ENCODE results near the gene G6PD.
"Not testable (repeated sequence)": the region's sequence is repeated elsewhere in the genome, so short reads cannot be mapped to it uniquely, and the experiment has no call there.

The G6PD gene

GRCh38 chrX:154546354-154547244, at the start of gene G6PD:
TSS of gene G6PD (minus strand) at chrX:154546846. CDS start at chrX:154546155, 691 bp downstream.
- peak; percentile 21 to 35 for DNase-seq (ENCODE audit: low read depth in 2 of 2)

DNA sequence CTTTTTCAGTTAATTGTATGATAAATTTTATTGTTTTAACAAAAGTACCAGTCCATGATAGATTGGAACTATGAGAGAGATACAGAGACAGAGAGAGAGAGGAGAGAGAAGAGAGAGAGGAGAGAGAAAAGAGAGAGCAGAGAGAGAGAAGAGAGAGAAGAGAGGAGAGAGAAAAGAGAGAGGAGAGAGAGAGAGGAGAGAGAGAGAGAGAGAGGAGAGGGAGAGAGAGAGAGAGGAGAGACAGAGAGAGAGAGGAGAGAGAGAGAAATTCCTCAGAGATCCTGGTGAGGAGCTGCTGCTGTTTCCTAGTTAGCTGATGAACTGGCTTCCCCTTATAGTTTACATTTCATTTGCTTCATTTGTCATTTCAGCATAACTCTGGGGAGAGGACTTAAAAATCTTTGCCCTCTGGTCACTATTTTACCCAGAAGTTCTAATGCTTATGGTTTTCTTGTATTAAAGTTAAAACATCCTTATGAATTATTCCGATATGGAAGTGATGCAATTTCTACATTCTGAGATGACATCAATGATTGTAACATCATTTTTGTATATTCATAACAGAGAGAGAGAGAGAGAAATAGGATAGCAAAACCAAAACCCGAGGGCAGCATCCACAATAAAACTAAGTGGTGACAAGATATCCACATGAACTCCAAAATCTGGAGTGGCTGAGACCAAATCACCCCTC, 49.1 kb upstream of the G6PD start:
- DNase-seq (ENCODE audit: low read depth in 2 of 2), result no peak

DNA sequence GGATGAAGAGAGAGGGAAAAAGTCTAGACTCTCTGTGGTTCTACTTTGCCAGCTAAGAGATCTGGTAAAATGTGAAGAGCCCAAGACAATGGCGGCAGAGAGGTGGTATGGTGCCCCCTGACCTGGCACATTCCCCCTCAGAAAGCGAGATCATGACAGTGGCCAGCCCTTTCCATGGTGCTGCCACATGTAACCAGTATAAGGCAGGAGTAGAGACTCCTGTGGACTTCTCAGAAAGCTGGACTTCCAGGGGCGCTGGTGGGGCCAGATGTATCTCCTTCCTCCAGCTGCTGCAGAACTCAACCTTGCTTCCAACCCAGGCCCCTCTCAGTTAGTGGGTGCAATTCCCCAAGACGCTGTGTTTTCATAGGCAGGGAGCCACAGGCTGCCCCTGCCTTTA, 47.8 kb upstream of the G6PD start:
- no peak for DNase-seq (ENCODE audit: low read depth in 2 of 2)

- no peak for DNase-seq (ENCODE audit: low read depth in 2 of 2)
Measured at GRCh38 chrX:154593201-154593600, 46.6 kb upstream of the G6PD start.

GRCh38 chrX:154592505-154592904, 45.9 kb upstream of the G6PD start:
- DNase-seq (ENCODE audit: low read depth in 2 of 2), result no peak

GRCh38 chrX:154590415-154590814, 43.8 kb upstream of the G6PD start:
- not testable (repeated sequence) for DNase-seq (ENCODE audit: low read depth in 2 of 2)

DNA sequence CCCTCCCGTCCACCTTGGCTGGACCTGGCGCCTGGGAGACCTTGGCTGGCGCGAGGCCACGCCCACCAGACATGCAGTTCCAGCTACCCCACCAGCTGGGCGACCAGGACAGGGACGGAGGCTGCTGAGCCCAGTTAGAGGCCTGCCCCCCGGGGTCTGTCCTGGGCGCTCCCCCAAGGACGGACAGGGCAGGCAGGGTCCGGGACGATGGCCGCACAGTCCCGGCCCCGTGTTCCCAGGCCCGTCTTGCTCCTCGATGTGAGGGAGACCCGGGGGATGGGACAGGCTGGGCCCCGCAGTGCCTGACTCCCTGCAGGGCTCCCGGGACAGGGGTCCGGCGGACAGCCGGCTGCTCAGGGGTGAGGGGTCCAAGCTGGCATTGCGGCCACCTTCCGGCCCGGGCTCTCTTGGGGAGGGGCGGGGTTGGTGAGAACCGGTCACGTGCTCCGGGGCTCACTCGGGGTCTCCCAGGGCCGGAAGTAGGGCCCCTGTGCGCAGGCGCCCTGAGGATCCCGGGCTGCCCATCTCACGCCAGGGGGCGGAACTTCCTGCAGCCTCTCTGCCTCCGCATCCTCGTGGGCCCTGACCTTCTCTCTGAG, 38.0 kb upstream of the G6PD start, which contains the start of gene CTAG1A:
Gene CTAG1A (plus strand): TSS at position 549 of the 599 bp plus-strand sequence. CDS start 74 bp downstream, outside the sequence.
- not testable (repeated sequence) for DNase-seq (ENCODE audit: low read depth in 2 of 2)

- not testable (repeated sequence) for DNase-seq (ENCODE audit: low read depth in 2 of 2)
Measured at GRCh38 chrX:154582994-154583393, 36.3 kb upstream of the G6PD start.

DNA sequence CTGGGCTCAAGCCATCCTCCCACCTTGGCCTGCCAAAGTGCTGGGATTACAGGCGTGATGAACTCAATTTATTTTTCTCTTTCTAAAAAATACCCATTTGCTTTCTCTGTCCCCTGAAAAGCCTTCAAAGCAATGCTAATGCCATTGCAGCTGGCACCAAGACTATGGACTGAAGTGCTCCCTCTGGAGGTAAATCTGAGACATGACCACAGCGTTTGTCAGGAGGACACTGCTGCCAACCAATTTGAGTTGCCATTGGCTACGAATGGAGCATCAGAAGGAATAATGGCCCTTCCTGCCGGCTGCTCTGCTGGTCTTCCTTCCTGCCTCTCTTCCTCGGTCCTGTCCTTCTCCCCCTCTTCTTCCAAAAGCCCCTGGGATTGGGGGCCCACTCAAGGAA, 28.4 kb upstream of the G6PD start:
- DNase-seq (ENCODE audit: low read depth in 2 of 2), result not testable (repeated sequence)

DNA sequence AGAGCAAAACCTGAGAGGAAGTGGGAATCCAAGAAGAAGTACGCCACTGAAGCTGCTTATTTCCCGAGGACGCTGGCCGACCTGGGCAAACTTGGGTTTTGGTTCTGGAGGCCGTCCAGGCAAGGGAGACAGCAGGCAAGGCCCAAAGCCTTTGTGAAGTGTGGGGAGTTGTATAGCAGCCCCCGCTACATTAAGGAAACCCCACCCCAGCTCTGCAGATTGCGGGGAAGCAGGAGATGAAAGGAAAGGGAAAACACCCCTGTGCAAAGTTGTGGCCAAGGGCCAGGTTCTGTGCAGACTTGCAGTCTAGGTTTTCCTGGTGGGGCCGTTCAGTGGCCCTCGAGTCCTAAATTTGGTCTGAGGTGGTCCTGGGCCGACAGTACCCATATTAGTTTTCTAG, 26.4 kb upstream of the G6PD start:
- DNase-seq (ENCODE audit: low read depth in 2 of 2), result not testable (repeated sequence)

DNA sequence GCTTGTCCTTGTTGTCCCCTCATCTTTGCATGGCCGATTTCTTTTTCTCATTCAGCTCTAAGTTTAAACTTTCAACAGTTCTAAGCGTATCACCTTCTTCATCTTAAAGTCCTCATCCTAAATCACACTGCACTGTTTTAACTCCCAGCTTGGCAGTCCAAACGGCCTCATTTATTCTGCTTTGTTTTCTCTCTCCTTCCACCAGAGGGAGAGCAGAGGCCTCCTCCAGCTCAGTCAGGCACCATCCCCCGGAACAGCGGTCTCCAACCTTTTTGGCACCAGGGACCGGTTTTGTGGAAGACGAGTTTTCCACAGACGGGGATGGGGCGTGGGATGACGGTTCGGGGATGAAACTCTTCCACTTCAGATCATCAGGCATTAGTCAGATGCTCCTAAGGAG, 23.7 kb upstream of the G6PD start:
- not testable (repeated sequence) for DNase-seq (ENCODE audit: low read depth in 2 of 2)

- not testable (repeated sequence) for DNase-seq (ENCODE audit: low read depth in 2 of 2)
Measured at GRCh38 chrX:154562295-154562694, 15.6 kb upstream of the G6PD start.

- not testable (repeated sequence) for DNase-seq (ENCODE audit: low read depth in 2 of 2)
Measured at GRCh38 chrX:154560326-154560725, 13.7 kb upstream of the G6PD start.

GRCh38 chrX:154558896-154559295, 12.2 kb upstream of the G6PD start:
- DNase-seq (ENCODE audit: low read depth in 2 of 2), result not testable (repeated sequence)

DNA sequence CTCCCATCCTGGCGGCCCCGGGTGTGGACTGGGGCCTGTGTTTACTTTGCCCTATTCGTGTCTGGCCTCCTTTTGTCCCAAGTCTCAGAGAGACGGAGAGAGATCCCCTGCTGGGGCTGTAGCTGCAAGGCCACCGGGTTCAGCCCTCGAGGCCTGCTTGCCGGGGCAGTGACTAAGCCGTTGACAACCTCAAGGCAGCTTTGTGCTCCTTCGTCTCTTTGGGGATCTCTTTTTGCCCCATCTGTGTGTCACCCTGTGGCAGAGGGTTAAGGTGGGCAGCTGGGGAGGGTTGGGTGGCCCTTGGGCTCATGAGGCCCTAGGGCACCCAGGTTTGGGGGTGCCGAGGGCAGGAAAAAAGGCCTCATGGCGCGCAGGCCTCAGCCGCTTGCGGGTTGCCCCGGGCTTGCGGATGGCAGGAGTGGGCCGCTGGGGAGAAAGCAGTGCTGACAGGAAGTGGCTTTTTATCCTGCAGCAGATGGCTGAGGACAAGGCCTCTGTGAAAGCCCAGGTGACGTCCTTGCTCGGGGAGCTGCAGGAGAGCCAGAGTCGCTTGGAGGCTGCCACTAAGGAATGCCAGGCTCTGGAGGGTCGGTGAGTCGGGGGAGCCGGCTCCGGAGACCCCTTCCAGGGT, 11.5 kb upstream of the G6PD start:
- not testable (repeated sequence) for DNase-seq (ENCODE audit: low read depth in 2 of 2)

DNA sequence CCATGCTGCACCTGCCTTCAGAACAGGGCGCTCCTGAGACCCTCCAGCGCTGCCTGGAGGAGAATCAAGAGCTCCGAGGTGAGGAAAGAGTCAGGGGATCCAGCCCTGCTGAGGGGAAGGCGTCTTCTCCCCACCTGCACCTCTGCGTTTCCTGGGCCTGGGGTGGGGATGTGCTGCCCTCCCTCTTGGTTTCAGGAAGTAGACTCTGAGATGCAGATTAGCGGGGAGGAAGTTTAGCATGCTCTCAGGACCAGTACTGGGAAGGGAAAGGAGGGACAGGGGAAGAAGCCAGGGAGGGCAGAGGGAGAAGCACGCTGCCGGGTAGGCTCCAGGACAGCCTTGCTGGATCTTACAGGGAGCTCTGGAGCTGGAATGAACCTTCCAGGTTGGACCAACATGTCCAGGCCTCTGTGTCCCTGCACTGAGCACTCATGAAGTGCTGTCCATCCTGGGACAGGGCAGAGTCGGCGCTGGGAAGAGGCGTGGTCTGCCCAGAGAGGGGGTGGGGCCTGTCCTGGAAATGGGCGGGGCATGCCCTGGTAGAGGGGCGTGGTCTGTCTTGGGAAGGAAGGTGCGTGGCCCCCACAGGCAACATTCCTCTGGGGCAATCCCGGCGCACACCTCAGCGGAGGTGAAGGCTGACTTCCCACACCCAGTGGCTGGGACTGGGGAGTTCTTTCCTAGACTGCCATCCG, 5.6 kb upstream of the G6PD start:
- not testable (repeated sequence) for DNase-seq (ENCODE audit: low read depth in 2 of 2)

DNA sequence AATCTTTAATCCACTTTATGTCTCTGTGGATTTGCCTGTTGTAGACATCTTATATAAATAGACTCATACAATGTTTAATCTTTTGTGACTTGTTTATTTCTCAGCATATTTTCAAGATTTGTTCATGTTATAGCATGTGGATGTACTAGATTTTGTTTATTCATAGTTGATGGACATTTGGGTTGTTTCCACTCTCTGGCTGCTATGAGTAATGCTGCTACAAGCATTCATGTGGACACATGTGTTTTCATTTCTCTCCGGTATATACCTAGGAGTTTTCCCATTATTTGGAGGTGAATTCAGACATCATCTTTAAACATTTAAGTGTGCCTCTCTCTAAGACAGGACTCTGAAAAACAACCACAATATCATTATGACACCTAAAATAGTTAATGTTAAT, 3.1 kb upstream of the G6PD start:
- DNase-seq (ENCODE audit: low read depth in 2 of 2), result no peak

GRCh38 chrX:154548028-154548316, 1.3 kb upstream of the G6PD start:
- no peak for DNase-seq (ENCODE audit: low read depth in 2 of 2)

DNA sequence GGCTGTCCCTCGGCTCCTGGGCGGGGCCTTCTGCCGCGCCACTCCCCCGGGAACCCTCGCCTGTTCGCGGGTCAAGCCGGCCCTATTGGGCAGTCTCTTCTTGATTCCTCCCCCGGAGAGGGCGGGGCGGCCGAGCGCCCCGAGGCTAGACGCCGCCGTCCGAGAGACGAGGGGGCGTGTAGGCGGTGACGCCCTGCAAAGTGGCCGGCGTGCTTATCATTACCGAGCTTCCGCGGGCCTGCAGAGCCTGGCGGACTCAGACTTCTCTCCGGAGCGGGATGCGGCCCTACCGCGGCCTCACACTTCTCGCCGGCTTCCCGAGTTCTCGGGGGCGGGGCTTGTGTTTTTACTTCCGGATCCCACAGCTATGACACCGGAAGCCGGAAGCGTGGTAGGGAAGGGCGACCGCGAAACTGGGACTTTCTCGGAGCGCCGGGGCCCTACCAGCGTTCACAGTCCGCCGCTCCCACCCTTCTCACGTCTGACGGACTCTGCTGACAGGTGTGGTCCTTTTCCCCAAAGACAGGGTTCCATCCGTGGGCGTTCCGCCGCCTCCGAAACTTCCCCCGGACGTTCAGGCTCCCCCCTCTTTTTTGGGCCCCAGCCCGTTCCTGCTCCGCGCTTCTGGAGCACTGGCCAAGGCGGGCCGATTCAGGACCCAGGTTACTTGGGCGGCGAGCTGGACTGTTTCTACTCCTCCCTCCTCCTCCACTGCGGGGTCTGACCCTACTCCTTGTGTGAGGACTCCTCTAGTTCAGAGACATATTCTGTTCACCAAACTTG, 790 bp upstream of the G6PD start, which contains the start of gene IKBKG:
Gene IKBKG (plus strand): TSS at position 376 of the 783 bp plus-strand sequence. CDS start 4,383 bp downstream, outside the sequence.
- peak; percentile 67 to 77 for DNase-seq (ENCODE audit: low read depth in 2 of 2)

GRCh38 chrX:154545673-154546274, 872 bp downstream of the G6PD start:
- DNase-seq (ENCODE audit: low read depth in 2 of 2), result no peak

All from fibroblast of skin of left biceps (primary cell).